H1 (cell line): ENCODE data around the gene KRT78. TPM values are rescaled to one million over a fixed set of nuclear protein-coding genes. Genes with fewer than 3 reads are reported as not detected.

Source experiments
- EGR1 ChIP-seq: IDR thresholded peaks from 2 replicates; pipeline ENCODE4 v1.6.1; 2011; ENCODE audit warnings: low read depth, low read length, borderline replicate concordance
- EZH2 ChIP-seq: fragments of 200-600 bp; sonication (generic); IDR thresholded peaks from 2 replicates; pipeline ENCODE4 v1.7.1; 2012; ENCODE audit warnings: low read depth, mild to moderate bottlenecking, moderate library complexity, low read length, inconsistent platforms; ENCODE audit not compliant: severe bottlenecking
- HDAC2 ChIP-seq, 2 experiments: fragments of 300-600 bp in 1 of 2; sonication (generic) in 1 of 2; IDR thresholded peaks; 2 replicates each; pipeline ENCODE4 v1.6.1; 2011 to 2012; ENCODE audit warnings: low read depth in 2 of 2, low read length in 2 of 2, mild to moderate bottlenecking in 2 of 2, moderate library complexity in 2 of 2, borderline replicate concordance in 1 of 2, inconsistent platforms in 1 of 2
- HDAC6 ChIP-seq: IDR thresholded peaks from one replicate; pipeline ENCODE4 v1.7.1; 2012; ENCODE audit warnings: low read depth, mild to moderate bottlenecking, inconsistent platforms, low read length, moderate library complexity
- KDM4A ChIP-seq: IDR thresholded peaks from one replicate; pipeline ENCODE4 v1.7.1; 2012; ENCODE audit warnings: low read depth, mild to moderate bottlenecking, moderate library complexity, low read length, inconsistent platforms; ENCODE audit not compliant: severe bottlenecking
- NRF1 ChIP-seq: IDR thresholded peaks from 2 replicates; pipeline ENCODE4 v1.6.1; 2011; ENCODE audit warnings: mild to moderate bottlenecking, low read depth, low read length, improper control_type of control experiment
- PHF8 ChIP-seq: fragments of 200-600 bp; sonication (generic); conservative IDR thresholded peaks from 2 replicates; pipeline ENCODE4 v1.7.1; 2012; ENCODE audit warnings: low read depth, mild to moderate bottlenecking, inconsistent platforms, low read length, moderate library complexity
- POU5F1 ChIP-seq: IDR thresholded peaks from 2 replicates; pipeline ENCODE4 v1.6.1; 2011; ENCODE audit warnings: low read depth, mild to moderate bottlenecking, low read length, moderate library complexity
- SP1 ChIP-seq: IDR thresholded peaks from 2 replicates; pipeline ENCODE4 v1.6.1; 2011; ENCODE audit warnings: low read depth, low read length
- SP2 ChIP-seq: IDR thresholded peaks from 2 replicates; pipeline ENCODE4 v1.6.1; 2012; ENCODE audit warnings: mild to moderate bottlenecking, low read length, inconsistent platforms
- TAF1 ChIP-seq: IDR thresholded peaks from 2 replicates; pipeline ENCODE4 v1.6.1; 2011; ENCODE audit warnings: mild to moderate bottlenecking, low read depth, low read length
- TCF12 ChIP-seq: IDR thresholded peaks from 2 replicates; pipeline ENCODE4 v1.6.1; 2011; ENCODE audit warnings: low read depth, mild to moderate bottlenecking, low read length
- polyA plus RNA-seq, 7 experiments: library from polyadenylated mRNA; depleted of rRNA in 3 of 7; stranded (reverse) in 5 of 7; unstranded in 2 of 7; fragments of >200 nt in 5 of 7; fragments of 200-250 nt in 2 of 7; gene quantifications; 1 replicate in 5 of 7; 2 replicates in 1 of 7; 4 replicates in 1 of 7; pipeline versions ENCODE4 v1.2.1 to v1.2.3, GENCODE V29; 2011 to 2013; ENCODE audit warnings: missing spikeins in 2 of 7, mixed read lengths in 2 of 7
- total RNA-seq: library from RNA; stranded (reverse); fragmentation: NEBNext Ultra II Directional; extraction: Animal tissue kit (Norgen Biotek cat#: 25700); gene quantifications from 2 replicates; pipeline ENCODE4 v1.2.1, GENCODE V29; 2021
- TF ChIP-seq, protein P1 (sequence below): IDR thresholded peaks from 2 replicates; pipeline ENCODE4 v1.6.1; 2011; ENCODE audit warnings: low read depth, mild to moderate bottlenecking, low read length; ENCODE audit not compliant: insufficient read depth
- TF ChIP-seq, protein P2 (sequence below): IDR thresholded peaks from 2 replicates; pipeline ENCODE4 v1.6.1; 2012; ENCODE audit warnings: low read length, inconsistent platforms

KRT78 gene
- total and polyA plus RNA-seq, 2 of the 8 experiments (the other 6 are each of a cell fraction or from before 2014, with no cell fraction given): not detected

- TF ChIP-seq, protein P1, sequence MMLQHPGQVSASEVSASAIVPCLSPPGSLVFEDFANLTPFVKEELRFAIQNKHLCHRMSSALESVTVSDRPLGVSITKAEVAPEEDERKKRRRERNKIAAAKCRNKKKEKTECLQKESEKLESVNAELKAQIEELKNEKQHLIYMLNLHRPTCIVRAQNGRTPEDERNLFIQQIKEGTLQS: no peak
- TF ChIP-seq, protein P2, sequence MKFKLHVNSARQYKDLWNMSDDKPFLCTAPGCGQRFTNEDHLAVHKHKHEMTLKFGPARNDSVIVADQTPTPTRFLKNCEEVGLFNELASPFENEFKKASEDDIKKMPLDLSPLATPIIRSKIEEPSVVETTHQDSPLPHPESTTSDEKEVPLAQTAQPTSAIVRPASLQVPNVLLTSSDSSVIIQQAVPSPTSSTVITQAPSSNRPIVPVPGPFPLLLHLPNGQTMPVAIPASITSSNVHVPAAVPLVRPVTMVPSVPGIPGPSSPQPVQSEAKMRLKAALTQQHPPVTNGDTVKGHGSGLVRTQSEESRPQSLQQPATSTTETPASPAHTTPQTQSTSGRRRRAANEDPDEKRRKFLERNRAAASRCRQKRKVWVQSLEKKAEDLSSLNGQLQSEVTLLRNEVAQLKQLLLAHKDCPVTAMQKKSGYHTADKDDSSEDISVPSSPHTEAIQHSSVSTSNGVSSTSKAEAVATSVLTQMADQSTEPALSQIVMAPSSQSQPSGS: no peak
- TF ChIP-seq HDAC2 (IDR thresholded peaks at IDR 0.05; ENCODE audit: borderline replicate concordance in 1 of 2, low read depth in 2 of 2, low read length in 2 of 2) (no peak), SP1 (no peak), POU5F1 (no peak), SP2 (no peak), KDM4A (peak; percentile 94), EZH2 (peak; percentile 31), HDAC6 (no peak), EGR1 (peak; percentile 79; the same call in 1 of the 2 replicates), NRF1 (no peak), PHF8 (no peak), TCF12 (no peak), TAF1 (peak; percentile 50; the same call in 1 of the 2 replicates)
Measured at GRCh38 chr12:52879394-52880351, 30.9 kb upstream of the KRT78 start (continued).
